DMS79 (cell line): ENCODE data around the gene PTPRT.
"Not testable (repeated sequence)": the region's sequence is repeated elsewhere in the genome, so short reads cannot be mapped to it uniquely, and the experiment has no call there.

Experiments used
- DNase-seq: peaks from one replicate; lab custom pipeline; 2025; lab: John Stamatoyannopoulos, UW

The PTPRT gene

DNA sequence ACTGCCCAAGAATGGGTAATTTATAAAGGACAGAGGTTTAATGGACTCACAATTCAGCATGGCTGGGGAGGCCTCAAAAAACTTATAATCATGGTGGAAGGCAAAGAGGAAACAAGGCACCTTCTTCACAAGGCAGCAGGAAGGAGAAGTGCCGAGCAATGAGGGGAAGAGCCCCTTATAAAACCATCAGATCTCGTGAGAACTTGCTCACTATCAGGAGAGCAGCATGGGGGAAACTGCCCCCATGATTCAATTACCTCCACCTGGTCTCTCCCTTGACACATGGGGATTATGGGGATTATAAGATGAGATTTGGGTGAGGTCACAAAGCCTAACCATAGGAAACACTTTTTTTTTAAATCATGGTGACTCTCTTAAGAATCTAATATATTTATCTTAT lies 278.9 kb downstream of the PTPRT start:
- DNase-seq: not testable (repeated sequence)

DNA sequence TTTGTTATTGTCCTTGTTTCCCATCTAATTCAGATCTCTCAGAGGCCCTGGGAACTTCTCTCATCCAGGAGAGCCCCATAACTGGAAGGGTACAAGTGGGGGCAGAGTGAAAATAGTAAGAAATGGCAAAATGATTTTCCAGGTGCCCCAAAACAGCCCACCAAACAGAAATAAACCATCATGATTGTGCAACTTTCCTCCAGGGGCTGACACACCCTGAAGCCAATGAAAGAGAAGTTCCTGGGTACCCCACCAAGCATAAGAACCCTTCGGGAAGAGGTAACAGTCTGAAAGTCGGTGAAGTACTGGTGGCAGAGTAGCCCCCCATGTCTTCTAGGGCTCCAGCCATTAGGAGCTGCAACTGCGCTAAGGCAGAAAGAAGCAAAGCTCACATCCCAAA lies 282.0 kb downstream of the PTPRT start:
- DNase-seq: no peak

- no peak for DNase-seq
These were observed 283.6 kb downstream of the PTPRT start for GRCh38 chr20:42906120-42906519.

GRCh38 chr20:42902509-42902908 lies 287.2 kb downstream of the PTPRT start:
- DNase-seq: no peak

DNA sequence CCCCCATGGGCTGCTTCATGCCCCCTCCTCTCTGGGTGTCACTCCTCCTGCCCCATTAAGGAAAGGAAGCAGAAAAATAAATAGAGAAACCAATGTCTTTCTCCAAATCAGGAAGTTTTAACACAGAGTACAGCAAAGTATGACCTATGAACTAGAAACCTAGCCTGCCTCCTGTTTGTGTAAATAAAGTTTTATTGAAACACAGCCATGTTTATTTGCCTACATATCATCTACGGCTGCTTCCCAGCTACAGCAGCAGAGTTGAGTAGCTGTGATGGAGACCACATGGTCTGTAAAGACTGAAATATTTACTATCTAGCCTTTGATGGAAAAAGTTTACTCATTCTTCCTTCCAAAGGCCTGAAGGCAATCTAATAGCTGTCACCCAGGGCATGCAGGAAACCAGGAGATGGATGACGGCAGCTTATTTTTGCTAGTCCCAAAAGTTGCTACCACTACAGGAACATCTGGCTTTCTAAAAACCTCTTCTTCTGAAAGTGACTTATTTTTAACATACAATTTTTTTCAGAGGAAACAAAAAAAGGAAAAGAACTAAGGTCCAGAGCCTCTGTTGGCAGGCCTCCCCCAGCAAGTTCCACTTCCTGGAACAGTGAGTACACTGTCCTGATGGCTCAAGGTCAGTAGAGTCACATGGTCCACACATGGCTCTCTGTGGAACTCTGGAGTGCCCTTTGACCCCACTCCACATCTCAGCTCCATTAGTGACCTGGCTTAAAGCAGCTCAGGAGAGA lies 287.8 kb downstream of the PTPRT start:
- DNase-seq: no peak

DNA sequence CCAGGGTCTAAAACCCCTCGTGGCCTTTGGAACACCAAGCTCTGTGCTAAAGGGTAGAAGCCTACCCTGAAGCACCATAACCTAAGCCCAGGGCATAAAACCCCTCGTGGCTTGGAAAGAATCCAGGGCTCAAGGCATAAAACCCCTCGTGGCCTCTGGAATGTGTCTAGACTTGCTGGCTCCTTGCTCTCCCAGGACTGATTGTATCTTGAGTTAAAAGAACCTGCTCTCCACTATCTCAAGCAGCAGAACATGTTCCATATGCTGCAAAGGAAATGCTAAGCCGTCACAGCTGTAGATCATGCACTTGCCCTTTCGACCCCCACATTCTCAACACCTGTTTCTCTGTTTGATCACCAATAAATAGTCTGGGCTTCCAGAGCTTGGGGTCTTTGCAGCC lies 288.9 kb downstream of the PTPRT start:
- DNase-seq: not testable (repeated sequence)

- no peak for DNase-seq
These were observed 294.7 kb downstream of the PTPRT start for GRCh38 chr20:42895020-42895419.

GRCh38 chr20:42894483-42894882 lies 295.2 kb downstream of the PTPRT start:
- DNase-seq: no peak

- DNase-seq: no peak
These were observed 300.2 kb downstream of the PTPRT start for GRCh38 chr20:42889517-42889916.

GRCh38 chr20:42887281-42887680 lies 302.4 kb downstream of the PTPRT start:
- DNase-seq: no peak

GRCh38 chr20:42886801-42887200 lies 302.9 kb downstream of the PTPRT start:
- no peak for DNase-seq

DNA sequence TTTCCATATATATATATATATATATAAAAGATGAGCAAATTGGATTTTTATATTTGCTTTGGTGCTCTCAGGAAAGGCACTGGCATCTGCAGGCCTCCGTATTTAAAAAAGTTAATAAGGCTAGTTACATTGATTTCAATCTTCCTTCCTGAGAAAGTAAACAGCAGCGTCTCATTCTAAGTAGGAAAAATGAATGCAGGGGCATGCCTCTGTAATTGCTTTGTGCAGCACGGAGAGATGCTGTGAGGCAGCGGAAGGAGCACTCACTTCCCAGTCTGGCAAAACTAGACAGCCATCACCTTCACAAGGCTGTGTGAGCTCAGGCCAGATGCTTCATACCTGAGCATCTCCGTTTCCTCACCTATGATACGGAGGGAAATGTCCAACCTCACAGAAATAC lies 303.7 kb downstream of the PTPRT start:
- DNase-seq: no peak

DNA sequence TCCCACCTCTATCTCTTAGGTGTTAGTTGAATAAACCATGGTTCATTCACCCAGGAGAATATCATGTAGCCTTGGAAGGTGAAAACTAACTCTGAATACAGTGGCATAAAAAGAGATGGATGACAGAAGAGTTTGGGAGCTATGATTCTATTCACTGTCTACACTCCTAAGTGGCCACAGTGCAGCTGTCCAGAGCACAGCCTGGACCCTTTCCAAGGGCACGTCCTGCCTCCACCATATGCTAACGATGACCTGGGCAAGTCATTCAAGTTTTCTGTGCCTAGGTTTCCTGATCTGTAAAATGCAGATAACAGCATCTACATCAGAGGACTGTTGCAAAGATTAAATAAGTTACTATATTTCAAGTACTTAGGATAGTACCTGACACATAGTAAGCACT lies 314.1 kb downstream of the PTPRT start:
- no peak for DNase-seq

- DNase-seq: no peak
These were observed 316.4 kb downstream of the PTPRT start for GRCh38 chr20:42873259-42873658.

DNA sequence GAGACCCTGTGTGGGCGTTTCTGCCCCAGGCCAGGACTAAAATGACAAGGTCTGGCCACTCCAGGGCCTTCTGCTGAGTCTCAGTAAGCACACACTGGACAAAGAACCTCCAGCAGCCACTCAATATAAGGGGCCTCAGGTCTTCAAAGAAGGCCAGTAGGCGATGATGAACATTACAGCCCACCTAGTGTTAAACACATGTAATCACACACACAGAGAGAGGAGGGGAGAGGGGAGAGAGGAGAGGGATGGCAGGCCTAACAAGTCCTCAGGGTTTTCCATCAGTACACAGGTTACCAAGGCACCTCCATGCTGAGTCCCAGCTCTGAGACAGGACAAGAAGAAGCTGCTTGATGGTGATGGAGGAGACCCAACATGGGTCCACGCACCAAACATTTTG lies 325.6 kb downstream of the PTPRT start:
- no peak for DNase-seq

DNA sequence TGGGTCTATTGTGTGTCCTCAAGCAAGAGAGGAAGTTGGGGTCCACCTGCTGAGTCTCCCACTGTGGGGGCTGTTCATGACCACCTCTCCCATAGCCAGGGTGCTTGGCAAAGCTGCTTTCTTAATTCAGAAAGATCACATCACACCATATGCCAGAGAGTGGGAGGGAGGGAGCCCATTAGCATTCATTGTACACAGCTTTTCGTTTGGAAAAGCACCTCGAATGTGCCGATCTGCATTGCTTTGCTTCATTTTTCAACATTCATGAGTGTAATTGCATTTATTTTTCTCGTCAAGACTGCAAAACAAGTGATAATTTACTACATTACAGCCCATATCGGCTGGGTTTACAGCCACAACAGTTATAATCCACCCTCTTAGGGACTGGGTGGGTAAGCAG lies 327.3 kb downstream of the PTPRT start:
- no peak for DNase-seq

DNA sequence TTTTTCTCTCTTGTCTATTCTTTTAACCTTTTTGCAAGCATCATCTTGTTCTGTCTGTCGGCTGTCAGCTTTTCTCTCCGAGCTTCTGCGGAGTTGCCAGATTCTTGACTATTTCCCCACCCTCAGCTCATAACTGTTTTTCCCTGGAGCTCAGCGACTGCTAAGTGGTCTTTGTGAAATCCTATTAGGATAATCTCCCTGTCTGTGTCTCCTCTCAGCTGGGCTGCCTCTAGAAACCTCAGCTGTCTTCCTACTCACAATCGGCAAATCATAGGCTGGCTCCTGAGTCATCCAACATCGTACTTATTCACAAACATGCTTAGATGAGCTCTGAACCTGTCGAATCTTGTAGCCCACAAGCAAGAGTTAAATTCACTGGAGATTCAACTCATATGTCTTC lies 332.3 kb downstream of the PTPRT start:
- DNase-seq: no peak

DNA sequence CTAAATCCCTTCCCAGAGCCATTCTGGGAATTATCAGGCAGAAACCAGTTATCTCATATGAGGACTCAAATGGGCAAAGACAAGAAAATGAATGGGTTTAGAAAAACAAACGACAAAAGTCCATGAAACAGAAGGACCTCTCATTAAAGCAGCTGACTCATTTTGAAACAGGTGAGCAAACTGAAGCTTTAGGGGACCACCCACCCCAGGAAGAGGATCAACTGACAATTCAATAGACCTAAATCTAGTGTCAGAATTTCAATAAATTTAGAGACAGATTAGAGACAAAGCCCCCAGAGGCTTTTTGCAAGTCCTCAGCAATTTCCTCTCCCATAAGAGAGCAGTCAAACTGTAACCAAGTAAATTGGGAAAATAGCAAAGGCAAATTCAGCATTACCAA lies 333.8 kb downstream of the PTPRT start:
- DNase-seq: no peak

- DNase-seq: no peak
These were observed 337.0 kb downstream of the PTPRT start for GRCh38 chr20:42852691-42853090.

GRCh38 chr20:42846784-42847490 lies 342.8 kb downstream of the PTPRT start:
- no peak for DNase-seq

- DNase-seq: no peak
These were observed 345.0 kb downstream of the PTPRT start for GRCh38 chr20:42844751-42845150.

DNA sequence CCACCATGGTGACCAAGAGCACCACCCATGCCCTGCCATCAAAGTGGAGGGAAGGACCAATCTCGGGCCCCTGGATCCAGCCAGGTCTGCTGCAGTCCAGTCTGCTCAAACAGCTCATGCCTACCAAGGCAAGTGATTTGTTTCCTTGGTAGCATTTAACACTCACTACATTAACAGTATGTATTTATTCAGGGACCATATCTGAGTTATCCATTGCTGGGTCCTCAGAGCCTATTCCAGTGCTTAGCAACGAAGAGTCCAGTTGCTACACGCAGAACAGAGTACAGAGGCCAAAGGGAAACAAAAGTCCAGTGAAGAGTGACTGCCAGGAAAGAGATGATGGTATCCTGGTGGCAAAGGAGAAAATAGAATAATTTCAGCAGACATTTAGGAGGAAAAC lies 352.2 kb downstream of the PTPRT start:
- DNase-seq: no peak

GRCh38 chr20:42836339-42836738 lies 353.4 kb downstream of the PTPRT start:
- DNase-seq: peak; percentile 88

- no peak for DNase-seq
These were observed 381.8 kb downstream of the PTPRT start for GRCh38 chr20:42807876-42808275.
